ENCODE results near the gene GALT. TPM values are rescaled to one million over a fixed set of nuclear protein-coding genes. Genes with fewer than 3 reads are reported as not detected.

The GALT gene
- total RNA-seq, 2 donors from 2014 or later: 63.5 to 104 TPM

DNA sequence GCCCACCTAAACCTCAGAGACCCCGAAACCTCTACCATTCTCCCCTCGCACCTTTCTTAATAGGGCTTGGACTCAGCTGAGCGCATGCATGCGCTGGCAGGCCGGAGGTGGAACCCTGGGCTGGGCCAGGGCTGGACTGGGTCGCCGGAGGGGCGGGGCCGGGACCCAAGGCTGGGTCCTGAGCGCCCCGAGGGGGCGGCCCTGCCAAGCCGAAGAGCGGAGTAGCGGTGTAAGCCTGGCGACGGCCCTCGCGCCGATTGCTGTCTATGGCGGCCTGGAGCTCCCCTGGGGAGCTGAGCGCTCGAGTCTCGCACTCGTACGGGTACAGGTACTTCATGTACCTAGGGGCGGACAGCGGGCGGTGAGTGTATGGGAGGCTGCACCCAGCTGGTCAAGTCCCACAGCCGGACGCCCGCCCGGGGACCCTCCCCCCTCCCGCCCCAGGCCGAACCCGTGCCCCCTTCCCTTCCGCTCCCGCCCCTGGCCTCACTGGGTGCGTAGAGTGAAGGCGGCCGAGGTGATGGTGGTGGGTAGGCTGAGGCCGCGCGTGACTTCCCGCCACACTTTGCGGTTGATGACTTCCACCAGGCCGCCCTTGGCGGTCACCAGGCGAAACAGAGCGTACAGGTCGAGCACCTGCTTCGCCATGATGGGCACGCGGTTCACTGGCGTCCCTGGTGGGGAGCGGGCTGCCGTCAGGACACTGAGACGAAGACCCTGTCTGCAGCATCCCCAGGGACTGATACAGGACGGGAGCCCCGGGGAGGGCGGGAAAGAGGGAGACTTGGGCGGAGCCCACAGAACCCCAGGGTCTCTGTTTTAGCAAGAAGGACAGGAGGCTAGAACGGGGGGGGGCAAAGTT is 22.9 kb upstream of the GALT start:
- Mint-ChIP-seq H3K9me3 (no peaks in the 10 kb centered on the region), H3K36me3 (peaks cover 5 to 23% of the 10 kb centered on the region in 2 donors), H3K27ac (no peak overlapping the region)
- ATAC-seq: no peak
- DNase-seq (ENCODE audit: low spot score in 2 of 2): no peak

- Mint-ChIP-seq H3K36me3 (peaks cover 5 to 25% of the 10 kb centered on the region in 2 donors), H3K9me3 (no peaks in the 10 kb centered on the region), H3K27ac (no peak overlapping the region)
- DNase-seq (ENCODE audit: low spot score in 2 of 2) (no peak), ATAC-seq (no peak)
Measured at GRCh38 chr9:34624475-34625185, 21.8 kb upstream of the GALT start.

- H3K36me3 Mint-ChIP-seq: peaks cover 5 to 22% of the 10 kb centered on the region in 2 donors
- no peak for DNase-seq (ENCODE audit: low spot score in 2 of 2)
Measured at GRCh38 chr9:34625186-34625486, 21.3 kb upstream of the GALT start.

DNA sequence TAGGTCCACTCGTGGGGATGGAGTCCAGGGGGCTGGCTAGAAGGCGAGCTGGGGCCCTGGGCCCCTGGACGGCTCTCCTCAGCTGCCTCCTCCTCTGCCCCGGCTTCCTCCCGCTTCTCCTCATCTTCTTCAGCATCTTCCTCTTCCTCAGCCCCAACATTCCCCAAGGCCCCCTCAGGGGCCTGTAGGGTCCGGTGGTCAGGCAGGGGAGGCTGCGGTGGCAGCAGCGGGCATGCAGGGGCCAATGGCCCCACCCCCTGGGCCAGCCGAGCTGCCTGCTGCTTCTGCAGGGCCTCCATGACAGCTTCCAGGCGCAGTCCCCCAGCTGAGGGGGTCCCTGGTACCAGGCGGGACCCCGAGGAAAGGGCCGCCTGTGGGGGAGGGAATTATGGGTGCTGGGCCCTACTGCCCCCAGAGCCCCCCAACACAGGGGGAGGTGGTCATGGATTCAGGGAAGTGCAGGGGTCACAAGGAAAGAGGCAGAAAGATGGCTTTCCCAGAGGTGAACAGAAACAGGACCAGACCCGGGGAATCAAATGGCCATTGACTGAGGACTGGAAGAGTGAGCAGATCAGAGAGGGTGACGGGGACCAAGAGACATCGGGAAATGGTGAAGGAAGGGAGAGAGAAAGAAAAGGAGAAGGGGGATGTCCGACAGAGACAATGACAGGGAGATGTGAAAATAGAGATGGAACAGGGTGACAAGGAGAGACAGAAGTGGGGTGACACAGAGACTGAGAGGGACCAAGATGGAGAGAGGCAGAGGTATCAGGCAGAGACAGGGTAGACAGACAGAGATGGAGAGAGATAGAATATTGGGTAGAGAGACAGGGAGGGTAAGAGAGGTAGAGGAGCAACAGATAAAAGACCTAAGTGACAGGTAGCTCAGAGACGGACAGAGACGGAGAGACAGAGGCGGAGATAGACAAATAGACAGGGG is 18.5 kb upstream of the GALT start:
- Mint-ChIP-seq H3K27ac (peak overlapping the region in 1 of 2 donors; percentile 36), H3K36me3 (peaks cover 0 to 6% of the 10 kb centered on the region in 2 donors), H3K9me3 (no peaks in the 10 kb centered on the region)
- ATAC-seq (peak; percentile 9 to 17), DNase-seq (ENCODE audit: low spot score in 2 of 2) (no peak)

More at GRCh38 chr9:34625186-34625486, 21.3 kb upstream of the GALT start:
- Mint-ChIP-seq H3K9me3 (no peaks in the 10 kb centered on the region), H3K27ac (no peak overlapping the region)
- no peak for ATAC-seq

GRCh38 chr9:34628656-34629490 is 17.6 kb upstream of the GALT start, which contains the start of gene ARID3C:
Gene ARID3C, minus strand, starts transcription at chr9:34629066. Its CDS starts 1,052 bp downstream, at chr9:34628014.
- Mint-ChIP-seq H3K9me3 (no peaks in the 10 kb centered on the region), H3K36me3 (peaks cover 0 to 6% of the 10 kb centered on the region in 2 donors), H3K27ac (peak within 1 kb of the TSS in 1 of 2 donors; percentile 36)
- DNase-seq (ENCODE audit: low spot score in 2 of 2): peak in 1 of 2 donors; percentile 57
- ATAC-seq: peak; percentile 70 to 81

DNA sequence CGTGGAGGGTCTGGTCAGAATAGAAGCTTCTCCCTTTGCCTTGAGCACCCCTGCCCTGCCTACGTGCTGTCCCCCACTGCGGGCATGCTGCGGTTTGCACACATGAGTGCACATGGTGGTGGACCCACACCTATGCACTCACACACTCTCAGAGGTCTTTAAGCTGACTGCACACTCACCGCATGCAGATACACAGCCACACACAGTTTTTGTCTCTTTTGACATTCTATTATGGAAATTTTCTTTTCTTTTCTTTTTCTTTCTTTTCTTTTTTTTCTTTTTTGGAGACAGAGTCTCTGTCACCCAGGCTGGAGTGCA is 17.0 kb upstream of the GALT start:
- DNase-seq (ENCODE audit: low spot score in 2 of 2) (no peak), ATAC-seq (no peak)
- no peak overlapping the region for H3K27ac Mint-ChIP-seq
- peaks cover 0 to 6% of the 10 kb centered on the region in 2 donors for H3K36me3 Mint-ChIP-seq
- H3K9me3 Mint-ChIP-seq: no peaks in the 10 kb centered on the region

DNA sequence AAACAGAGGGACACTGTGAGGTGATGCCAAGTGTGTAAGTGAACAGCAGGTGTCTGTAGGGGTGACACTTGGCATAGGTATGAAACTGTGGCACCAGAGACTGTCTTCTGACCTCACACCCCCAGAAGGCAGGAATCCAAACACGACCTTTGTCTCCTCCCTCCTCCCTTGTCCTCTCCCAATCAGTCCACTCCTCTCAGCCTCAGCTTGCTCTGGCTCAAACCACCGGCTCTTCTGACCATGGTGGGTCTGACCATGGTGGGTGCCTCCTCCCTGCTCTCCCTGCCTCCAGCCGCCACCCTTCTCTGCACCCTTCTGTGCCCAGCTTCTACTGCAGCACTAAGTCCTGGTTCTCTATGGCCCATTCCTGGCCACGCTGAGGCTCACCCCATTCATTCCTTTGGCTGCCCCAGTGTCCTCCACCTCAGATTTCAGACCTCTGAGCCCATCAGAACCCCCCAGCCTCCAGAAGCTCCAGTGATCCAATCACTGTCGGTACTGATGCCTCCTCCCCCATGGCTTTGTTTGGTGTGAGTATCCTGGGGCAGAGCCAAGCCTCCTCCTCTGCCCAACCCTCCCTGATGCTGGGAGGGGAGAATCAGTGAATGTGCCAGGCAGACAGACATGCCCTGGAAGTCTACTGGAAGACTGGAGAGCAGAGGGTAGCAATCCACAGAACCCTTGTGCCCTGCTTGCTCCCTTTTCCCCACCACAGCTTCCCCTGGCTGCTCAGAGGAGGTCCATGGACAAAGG is 15.9 kb upstream of the GALT start:
- DNase-seq (ENCODE audit: low spot score in 2 of 2) (no peak), ATAC-seq (no peak)
- Mint-ChIP-seq H3K36me3 (peaks cover 5 to 11% of the 10 kb centered on the region in 2 donors), H3K27ac (no peak overlapping the region), H3K9me3 (no peaks in the 10 kb centered on the region)

DNA sequence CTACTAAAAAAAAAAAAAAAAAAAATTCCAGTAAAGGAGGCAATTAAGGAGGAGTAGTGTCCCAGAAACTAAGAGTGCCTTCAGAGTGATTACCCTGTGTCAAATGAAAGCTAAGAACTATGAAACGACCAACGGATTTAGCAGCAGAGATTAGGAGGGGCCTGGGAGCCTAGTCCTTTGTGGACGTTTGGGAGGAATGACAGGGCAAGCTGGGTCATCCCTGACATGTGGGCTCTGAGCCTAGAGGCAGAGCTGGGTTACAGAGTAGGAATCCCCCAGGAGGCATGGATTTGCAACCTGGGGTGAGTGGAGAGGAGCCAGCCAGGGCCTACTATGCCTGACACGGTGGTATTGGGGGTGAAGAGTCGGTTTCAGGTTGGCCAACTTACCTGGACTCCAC is 13.3 kb upstream of the GALT start:
- no peaks in the 10 kb centered on the region for H3K9me3 Mint-ChIP-seq
- no peak overlapping the region for H3K27ac Mint-ChIP-seq
- ATAC-seq (no peak), DNase-seq (ENCODE audit: low spot score in 2 of 2) (no peak)
- peaks cover 16 to 23% of the 10 kb centered on the region in 2 donors for H3K36me3 Mint-ChIP-seq

GRCh38 chr9:34633851-34634550 is 12.5 kb upstream of the GALT start:
- ATAC-seq (peak; percentile 18 to 41), DNase-seq (ENCODE audit: low spot score in 2 of 2) (peak in 1 of 2 donors; percentile 80)
- no peaks in the 10 kb centered on the region for H3K9me3 Mint-ChIP-seq
- no peak overlapping the region for H3K27ac Mint-ChIP-seq
- H3K36me3 Mint-ChIP-seq: peaks cover 16 to 17% of the 10 kb centered on the region in 2 donors

- no peak for ATAC-seq
- peaks cover 16 to 17% of the 10 kb centered on the region in 2 donors for H3K36me3 Mint-ChIP-seq
- no peak overlapping the region for H3K27ac Mint-ChIP-seq
- no peaks in the 10 kb centered on the region for H3K9me3 Mint-ChIP-seq
- DNase-seq (ENCODE audit: low spot score in 2 of 2): no peak
Measured at GRCh38 chr9:34634551-34635248, 11.8 kb upstream of the GALT start.

DNA sequence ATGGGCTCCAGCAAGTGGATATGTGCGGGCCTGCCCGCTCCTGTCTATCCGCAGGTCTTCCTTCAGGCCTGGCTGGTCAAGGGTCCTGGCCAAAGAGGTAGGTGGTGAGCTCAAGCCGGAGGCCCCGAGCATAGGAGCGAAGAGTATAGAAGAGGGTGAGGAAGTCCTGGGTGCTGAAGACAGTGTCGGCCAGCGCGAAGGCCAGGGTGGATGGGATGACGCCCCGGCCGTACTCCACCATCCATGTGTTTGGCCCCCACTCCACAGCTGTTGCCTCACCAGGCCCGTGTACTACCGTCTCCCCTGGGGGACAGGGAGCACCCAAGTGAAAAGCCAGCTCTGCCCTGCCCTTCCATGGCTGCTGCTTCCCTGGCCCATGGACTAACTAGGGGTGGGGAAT is 10.9 kb upstream of the GALT start:
- ATAC-seq: no peak
- Mint-ChIP-seq H3K27ac (peak overlapping the region in 1 of 2 donors; percentile 58), H3K9me3 (no peaks in the 10 kb centered on the region), H3K36me3 (peaks cover 16 to 17% of the 10 kb centered on the region in 2 donors)
- DNase-seq (ENCODE audit: low spot score in 2 of 2): no peak

DNA sequence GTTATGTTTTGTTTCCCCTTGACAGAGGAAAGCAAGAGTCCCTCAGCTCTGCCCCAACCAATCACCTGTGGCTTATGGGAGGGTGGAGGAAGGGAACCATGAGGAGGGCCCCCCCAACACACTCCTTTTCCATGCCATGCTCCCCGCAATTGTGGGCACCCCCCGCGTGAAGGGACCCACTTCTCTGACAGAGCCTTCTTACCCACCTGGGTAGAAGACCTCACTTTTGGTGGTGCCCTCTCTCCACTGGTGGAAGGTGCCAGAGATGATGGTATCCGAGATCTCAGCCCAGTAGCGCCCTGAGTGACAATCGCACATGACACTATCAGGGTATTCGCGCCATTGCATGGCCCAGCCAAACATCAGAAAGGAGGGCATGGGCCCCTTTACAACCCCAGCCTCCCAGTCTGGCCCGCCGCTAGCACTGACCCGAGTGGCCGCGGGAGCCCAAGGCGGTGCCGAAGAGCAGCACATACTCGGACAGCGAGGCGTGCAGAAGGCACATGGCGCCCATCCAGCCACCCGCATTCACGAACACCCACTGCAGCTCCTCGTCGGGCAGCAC is 9.6 kb upstream of the GALT start:
- H3K27ac Mint-ChIP-seq: peak overlapping the region; percentile 91 to 93
- no peak for DNase-seq (ENCODE audit: low spot score in 2 of 2)
- peaks cover 16 to 17% of the 10 kb centered on the region in 2 donors for H3K36me3 Mint-ChIP-seq
- no peaks in the 10 kb centered on the region for H3K9me3 Mint-ChIP-seq
- no peak for ATAC-seq

DNA sequence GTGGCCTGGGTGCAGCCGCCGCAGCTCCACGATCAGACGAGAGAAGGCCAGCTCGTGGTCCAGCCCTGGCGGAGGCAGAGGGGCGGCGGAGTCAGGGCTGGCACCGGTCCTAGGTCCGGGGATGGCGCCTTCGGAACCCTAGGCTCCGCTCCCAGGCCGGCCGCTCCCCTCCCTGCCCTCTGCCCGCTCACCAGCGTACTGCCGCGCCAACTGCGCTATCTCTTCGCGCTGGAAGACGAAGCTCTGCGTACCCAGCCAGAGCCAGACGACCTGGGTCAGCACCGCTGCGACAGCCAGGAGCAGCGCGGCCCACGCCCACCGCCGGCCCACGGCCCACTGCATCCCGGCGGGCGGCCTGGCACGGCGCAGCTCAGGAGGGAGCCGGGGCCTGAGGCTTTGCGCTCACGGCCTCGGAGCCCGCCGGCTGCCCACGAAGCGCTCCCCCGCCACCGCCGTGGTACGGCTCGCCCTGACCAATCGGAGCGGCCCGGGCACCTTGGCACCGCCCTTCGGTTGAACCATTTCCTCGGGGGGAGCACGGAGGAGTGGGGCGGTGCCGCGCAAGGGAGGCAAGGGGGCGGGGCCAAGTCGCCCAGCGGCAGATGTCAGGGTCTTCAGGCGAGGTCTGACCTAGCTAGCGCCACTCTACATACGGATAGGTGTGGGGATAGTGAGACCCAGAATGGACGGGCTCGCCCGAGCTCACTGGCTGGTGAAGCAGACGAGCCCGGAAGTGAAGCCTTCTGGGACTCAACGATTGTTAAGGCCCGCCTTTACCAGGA is 8.9 kb upstream of the GALT start, which contains the start of gene SIGMAR1:
SIGMAR1 (minus strand) TSS at position 432 of the 782 bp plus-strand sequence; CDS start at position 342, 90 bp downstream.
- Mint-ChIP-seq H3K27ac (peak within 1 kb of the TSS; percentile 91 to 98), H3K36me3 (peaks cover 16 to 17% of the 10 kb centered on the region in 2 donors), H3K9me3 (no peaks in the 10 kb centered on the region)
- DNase-seq (ENCODE audit: low spot score in 2 of 2) (peak; percentile 96 to 98), ATAC-seq (peak; percentile 90 to 93)

All from activated naive CD4-positive, alpha-beta T cell treated with anti-CD3 and anti-CD28 coated beads, Interleukin-2, amount 50 U/mL, for 72 hours (primary cell).